Measurements from ENCODE around the gene DHX58.

GRCh38 chr17:42117397-42118125 lies 5.0 kb upstream of the DHX58 start:
- TF ChIP-seq, protein P1, sequence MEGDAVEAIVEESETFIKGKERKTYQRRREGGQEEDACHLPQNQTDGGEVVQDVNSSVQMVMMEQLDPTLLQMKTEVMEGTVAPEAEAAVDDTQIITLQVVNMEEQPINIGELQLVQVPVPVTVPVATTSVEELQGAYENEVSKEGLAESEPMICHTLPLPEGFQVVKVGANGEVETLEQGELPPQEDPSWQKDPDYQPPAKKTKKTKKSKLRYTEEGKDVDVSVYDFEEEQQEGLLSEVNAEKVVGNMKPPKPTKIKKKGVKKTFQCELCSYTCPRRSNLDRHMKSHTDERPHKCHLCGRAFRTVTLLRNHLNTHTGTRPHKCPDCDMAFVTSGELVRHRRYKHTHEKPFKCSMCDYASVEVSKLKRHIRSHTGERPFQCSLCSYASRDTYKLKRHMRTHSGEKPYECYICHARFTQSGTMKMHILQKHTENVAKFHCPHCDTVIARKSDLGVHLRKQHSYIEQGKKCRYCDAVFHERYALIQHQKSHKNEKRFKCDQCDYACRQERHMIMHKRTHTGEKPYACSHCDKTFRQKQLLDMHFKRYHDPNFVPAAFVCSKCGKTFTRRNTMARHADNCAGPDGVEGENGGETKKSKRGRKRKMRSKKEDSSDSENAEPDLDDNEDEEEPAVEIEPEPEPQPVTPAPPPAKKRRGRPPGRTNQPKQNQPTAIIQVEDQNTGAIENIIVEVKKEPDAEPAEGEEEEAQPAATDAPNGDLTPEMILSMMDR (IDR thresholded peaks at IDR 0.05; ENCODE audit: low read length): no peak
- no peak for TF ChIP-seq EZH2 (optimal IDR thresholded peaks at IDR 0.05; ENCODE audit: low read depth, low read length)
